ENCODE measurements around the gene THEMIS2. TPM values are rescaled to one million over a fixed set of nuclear protein-coding genes. Genes with fewer than 3 reads are reported as not detected.
A peak's percentile ranks its signal among the peaks of the same experiment; 100 is the strongest.
"Not testable (repeated sequence)": the region's sequence is repeated elsewhere in the genome, so short reads cannot be mapped to it uniquely, and the experiment has no call there.

THEMIS2 gene
- total RNA-seq, 2 experiments from 2014 or later: 12.9 to 17.5 TPM

GRCh38 chr1:27855085-27855484 lies 17.3 kb upstream of the THEMIS2 start:
- DNase-seq: no peak
- peaks cover 8% of the 10 kb centered on the region for H3K4me1 Mint-ChIP-seq (ENCODE audit: low read depth)
- H3K36me3 Mint-ChIP-seq (ENCODE audit: low read depth): peaks cover 7% of the 10 kb centered on the region
- no peak overlapping the region for H3K27ac Mint-ChIP-seq
- no peaks in the 10 kb centered on the region for H3K9me3 Mint-ChIP-seq
- intact Hi-C loops (cut with micrococcal nuclease): no loop called here
- CTCF ChIA-PET: no interaction called here
- no peaks in the 10 kb centered on the region for H3K27me3 Mint-ChIP-seq (ENCODE audit: low read depth)
- no peak overlapping the region for H3K4me3 Mint-ChIP-seq

- Mint-ChIP-seq H3K4me1 (ENCODE audit: low read depth) (peaks cover 8% of the 10 kb centered on the region), H3K27ac (no peak overlapping the region), H3K4me3 (no peak overlapping the region), H3K9me3 (no peaks in the 10 kb centered on the region), H3K36me3 (ENCODE audit: low read depth) (peaks cover 2% of the 10 kb centered on the region), H3K27me3 (ENCODE audit: low read depth) (no peaks in the 10 kb centered on the region)
- intact Hi-C loops (cut with micrococcal nuclease): no loop called here
- CTCF ChIA-PET: interaction anchor here (0.6 to 2.6 kb wide), 9 partner anchors 8 to 959 kb away, joined by 3 to 23 read pairs (median 3); no protein-coding TSS in a partner anchor
- no peak for DNase-seq
Observed at GRCh38 chr1:27856561-27857343, 15.6 kb upstream of the THEMIS2 start.

GRCh38 chr1:27857552-27857951 lies 14.8 kb upstream of the THEMIS2 start:
- H3K27ac Mint-ChIP-seq; H3K27me3 Mint-ChIP-seq (ENCODE audit: low read depth); intact Hi-C loops (cut with micrococcal nuclease); H3K9me3 Mint-ChIP-seq; DNase-seq; H3K36me3 Mint-ChIP-seq (ENCODE audit: low read depth); H3K4me3 Mint-ChIP-seq; H3K4me1 Mint-ChIP-seq (ENCODE audit: low read depth): not testable (repeated sequence)
- CTCF ChIA-PET: interaction anchor here (0.6 to 2.6 kb wide), 7 partner anchors 9 to 349 kb away, joined by 3 to 23 read pairs (median 4); no protein-coding TSS in a partner anchor

GRCh38 chr1:27858072-27858948 lies 14.0 kb upstream of the THEMIS2 start:
- H3K36me3 Mint-ChIP-seq (ENCODE audit: low read depth): no peaks in the 10 kb centered on the region
- no peak overlapping the region for H3K4me3 Mint-ChIP-seq
- peak; percentile 93 for DNase-seq
- no peaks in the 10 kb centered on the region for H3K9me3 Mint-ChIP-seq
- peaks cover 14% of the 10 kb centered on the region for H3K4me1 Mint-ChIP-seq (ENCODE audit: low read depth)
- CTCF ChIA-PET: interaction anchor here (0.6 to 2.6 kb wide), 5 partner anchors 10 to 350 kb away, joined by 3 to 23 read pairs (median 4); no protein-coding TSS in a partner anchor
- no peak overlapping the region for H3K27ac Mint-ChIP-seq
- no peaks in the 10 kb centered on the region for H3K27me3 Mint-ChIP-seq (ENCODE audit: low read depth)
- intact Hi-C loops (cut with micrococcal nuclease): loop anchor here (1.0 to 2.0 kb wide), 5 partner anchors 82 to 351 kb away; partner anchors contain the start of gene EYA3

- DNase-seq: no peak
- CTCF ChIA-PET: interaction anchor here (2.6 kb wide), 1 partner anchor 122 kb away, joined by 23 read pairs; no protein-coding TSS in a partner anchor
- no peaks in the 10 kb centered on the region for H3K27me3 Mint-ChIP-seq (ENCODE audit: low read depth)
- no peak overlapping the region for H3K27ac Mint-ChIP-seq
- no peaks in the 10 kb centered on the region for H3K9me3 Mint-ChIP-seq
- intact Hi-C loops (cut with micrococcal nuclease): loop anchor here (1.0 to 2.0 kb wide), 5 partner anchors 82 to 350 kb away; partner anchors contain the start of gene EYA3
- H3K4me1 Mint-ChIP-seq (ENCODE audit: low read depth): peaks cover 20% of the 10 kb centered on the region
- H3K4me3 Mint-ChIP-seq: no peak overlapping the region
- no peaks in the 10 kb centered on the region for H3K36me3 Mint-ChIP-seq (ENCODE audit: low read depth)
Observed at GRCh38 chr1:27858949-27859576, 13.3 kb upstream of the THEMIS2 start.

GRCh38 chr1:27861436-27861835 lies 10.9 kb upstream of the THEMIS2 start:
- CTCF ChIA-PET: interaction anchor here (0.6 kb wide), 2 partner anchors 11 to 42 kb away, joined by 3 read pairs; partner anchors contain the start of gene THEMIS2
- H3K27me3 Mint-ChIP-seq (ENCODE audit: low read depth): no peaks in the 10 kb centered on the region
- no peak for DNase-seq

GRCh38 chr1:27862004-27862403 lies 10.3 kb upstream of the THEMIS2 start:
- no peak for DNase-seq
- intact Hi-C loops (cut with micrococcal nuclease): loop anchor here (5.0 kb wide), 1 partner anchor 95 kb away; the partner anchor contains the start of gene XKR8

More at GRCh38 chr1:27861436-27861835, 10.9 kb upstream of the THEMIS2 start:
- Mint-ChIP-seq H3K9me3 (no peaks in the 10 kb centered on the region), H3K27ac (no peak overlapping the region), H3K4me3 (no peak overlapping the region), H3K4me1 (ENCODE audit: low read depth) (peaks cover 33% of the 10 kb centered on the region), H3K36me3 (ENCODE audit: low read depth) (no peaks in the 10 kb centered on the region)
- intact Hi-C loops (cut with micrococcal nuclease): loop anchor here (5.0 kb wide), 1 partner anchor 96 kb away; the partner anchor contains the start of gene XKR8

GRCh38 chr1:27862671-27863537 lies 9.4 kb upstream of the THEMIS2 start:
- intact Hi-C loops (cut with micrococcal nuclease): loop anchor here (5.0 kb wide), 1 partner anchor 94 kb away; the partner anchor contains the start of gene XKR8
- H3K4me1 Mint-ChIP-seq (ENCODE audit: low read depth): peaks cover 40% of the 10 kb centered on the region
- CTCF ChIA-PET: no interaction called here

More at GRCh38 chr1:27862004-27862403, 10.3 kb upstream of the THEMIS2 start:
- peaks cover 34% of the 10 kb centered on the region for H3K4me1 Mint-ChIP-seq (ENCODE audit: low read depth)
- H3K27ac Mint-ChIP-seq: no peak overlapping the region
- CTCF ChIA-PET: interaction anchor here (0.6 kb wide), 2 partner anchors 11 to 41 kb away, joined by 3 read pairs; partner anchors contain the start of gene THEMIS2
- no peaks in the 10 kb centered on the region for H3K27me3 Mint-ChIP-seq (ENCODE audit: low read depth)
- H3K9me3 Mint-ChIP-seq: no peaks in the 10 kb centered on the region
- no peaks in the 10 kb centered on the region for H3K36me3 Mint-ChIP-seq (ENCODE audit: low read depth)
- H3K4me3 Mint-ChIP-seq: no peak overlapping the region

GRCh38 chr1:27863538-27863915 lies 8.8 kb upstream of the THEMIS2 start:
- no peak overlapping the region for H3K4me3 Mint-ChIP-seq
- H3K36me3 Mint-ChIP-seq (ENCODE audit: low read depth): no peaks in the 10 kb centered on the region
- peak overlapping the region; percentile 93 for H3K27ac Mint-ChIP-seq
- intact Hi-C loops (cut with micrococcal nuclease): loop anchor here (5.0 kb wide), 1 partner anchor 94 kb away; the partner anchor contains the start of gene XKR8
- H3K27me3 Mint-ChIP-seq (ENCODE audit: low read depth): no peaks in the 10 kb centered on the region
- DNase-seq: no peak
- no peaks in the 10 kb centered on the region for H3K9me3 Mint-ChIP-seq
- CTCF ChIA-PET: no interaction called here
- peaks cover 42% of the 10 kb centered on the region for H3K4me1 Mint-ChIP-seq (ENCODE audit: low read depth)

More at GRCh38 chr1:27862671-27863537, 9.4 kb upstream of the THEMIS2 start:
- H3K4me3 Mint-ChIP-seq: no peak overlapping the region
- H3K9me3 Mint-ChIP-seq: no peaks in the 10 kb centered on the region
- H3K36me3 Mint-ChIP-seq (ENCODE audit: low read depth): no peaks in the 10 kb centered on the region
- peak overlapping the region; percentile 93 for H3K27ac Mint-ChIP-seq
- no peaks in the 10 kb centered on the region for H3K27me3 Mint-ChIP-seq (ENCODE audit: low read depth)
- peak; percentile 31 for DNase-seq

- Mint-ChIP-seq H3K27me3 (ENCODE audit: low read depth) (no peaks in the 10 kb centered on the region), H3K9me3 (no peaks in the 10 kb centered on the region), H3K36me3 (ENCODE audit: low read depth) (no peaks in the 10 kb centered on the region), H3K27ac (peak overlapping the region; percentile 93), H3K4me3 (peak overlapping the region; percentile 43), H3K4me1 (ENCODE audit: low read depth) (peaks cover 44% of the 10 kb centered on the region)
- intact Hi-C loops (cut with micrococcal nuclease): loop anchor here (1.0 to 5.0 kb wide), 4 partner anchors 9 to 93 kb away; partner anchors contain the start of genes PPP1R8 and XKR8
- DNase-seq: peak; percentile 78
- CTCF ChIA-PET: interaction anchor here (0.7 kb wide), 1 partner anchor 384 kb away, joined by 4 read pairs; no protein-coding TSS in a partner anchor
Observed at GRCh38 chr1:27864264-27864895, 8.0 kb upstream of the THEMIS2 start.

Data from activated naive CD4-positive, alpha-beta T cell treated with anti-CD3 and anti-CD28 coated beads for 36 hours (primary cell).